WTC11 (cell line): ENCODE data around the gene MRAP. TPM values are rescaled to one million over a fixed set of nuclear protein-coding genes. Genes with fewer than 3 reads are reported as not detected.

Experiments used
- ATAC-seq: fragments of 200-7000 bp; cut with Tn5 transposase; 2 replicates; pipeline ENCODE4 v1.10.0; 2021; ENCODE audit warnings: mild to moderate bottlenecking, moderate library complexity
- CTCF ChIA-PET: fragments of 300-600 bp; sonication (Branson Sonifier 250); formaldehyde crosslinking; loops from one replicate; lab custom pipeline; 2021; ENCODE audit warnings: antibody characterized with exemption; lab: Charles Lee
- POLR2A ChIA-PET: fragments of 350-600 bp; sonication (Branson Sonifier 250); formaldehyde crosslinking; loops from one replicate; lab custom pipeline; 2021; ENCODE audit warnings: antibody characterized with exemption; lab: Charles Lee
- DNase-seq: peaks from one replicate; pipeline ENCODE4 v3.0.0; 2021; ENCODE audit warnings: low spot score
- H3K27ac Mint-ChIP-seq: 2 replicates; pipeline ENCODE4 v1.8.0; 2021; ENCODE audit warnings: mixed read lengths
- H3K27me3 Mint-ChIP-seq: 2 replicates; pipeline ENCODE4 v1.8.0; 2021; ENCODE audit warnings: low read depth, mild to moderate bottlenecking, moderate library complexity, mixed read lengths
- H3K36me3 Mint-ChIP-seq: 2 replicates; pipeline ENCODE4 v1.8.0; 2021; ENCODE audit warnings: mixed read lengths
- H3K4me1 Mint-ChIP-seq: 2 replicates; pipeline ENCODE4 v1.8.0; 2022; ENCODE audit warnings: mixed read lengths
- H3K4me3 Mint-ChIP-seq: 2 replicates; pipeline ENCODE4 v1.8.0; 2021; ENCODE audit warnings: mild to moderate bottlenecking, moderate library complexity, mixed read lengths
- H3K9me3 Mint-ChIP-seq: 2 replicates; pipeline ENCODE4 v1.8.0; 2021; ENCODE audit warnings: mixed read lengths
- CREB1 ChIP-seq: sonication (generic); formaldehyde crosslinking; IDR thresholded peaks from 2 replicates; pipeline ENCODE4 v1.8.0; 2023; ENCODE audit warnings: mild to moderate bottlenecking, missing genetic modification reagents
- FOXJ3 ChIP-seq: sonication (generic); formaldehyde crosslinking; IDR thresholded peaks from 2 replicates; pipeline ENCODE4 v1.9.0; 2021; ENCODE audit warnings: missing genetic modification reagents, mild to moderate bottlenecking, borderline replicate concordance
- FOXK1 ChIP-seq: sonication (generic); formaldehyde crosslinking; IDR thresholded peaks from 2 replicates; pipeline ENCODE4 v1.8.0; 2022; ENCODE audit warnings: mild to moderate bottlenecking, moderate library complexity, missing genetic modification reagents
- OVOL2 ChIP-seq: fragments of 250-450 bp; sonication (Bioruptor Pico); IDR thresholded peaks from 2 replicates; pipeline ENCODE4 v1.9.0; 2021; ENCODE audit warnings: mild to moderate bottlenecking, borderline replicate concordance
- PRRX2 ChIP-seq: fragments of 250-450 bp; sonication (Bioruptor Pico); IDR thresholded peaks from 2 replicates; pipeline ENCODE4 v1.8.0; 2021; ENCODE audit warnings: mild to moderate bottlenecking
- ZNF416 ChIP-seq: fragments of 250-450 bp; sonication (Bioruptor Pico); IDR thresholded peaks from 2 replicates; pipeline ENCODE4 v1.9.0; 2021; ENCODE audit warnings: mild to moderate bottlenecking, inconsistent platforms
- total RNA-seq: library from RNA; stranded (reverse); gene quantifications from 3 replicates; pipeline ENCODE4 v1.2.3, GENCODE V29; 2021
- TF ChIP-seq, protein P1 (sequence below): sonication (generic); formaldehyde crosslinking; IDR thresholded peaks from 2 replicates; pipeline ENCODE4 v1.8.0; 2023; ENCODE audit warnings: missing genetic modification reagents, mild to moderate bottlenecking, borderline replicate concordance
- TF ChIP-seq, protein P2 (sequence below): sonication (generic); formaldehyde crosslinking; IDR thresholded peaks from 2 replicates; pipeline ENCODE4 v1.8.1; 2023; ENCODE audit warnings: mild to moderate bottlenecking, missing genetic modification reagents
- TF ChIP-seq, protein P3 (sequence below): sonication (generic); formaldehyde crosslinking; IDR thresholded peaks from 2 replicates; pipeline ENCODE4 v1.8.1; 2022; ENCODE audit warnings: low read depth, mild to moderate bottlenecking, moderate library complexity, missing genetic modification reagents, borderline replicate concordance
- TF ChIP-seq, protein P4 (sequence below): sonication (generic); formaldehyde crosslinking; IDR thresholded peaks from 2 replicates; pipeline ENCODE4 v1.8.1; 2022; ENCODE audit warnings: mild to moderate bottlenecking, moderate library complexity, missing genetic modification reagents
- TF ChIP-seq, protein P5 (sequence below): sonication (generic); formaldehyde crosslinking; IDR thresholded peaks from 2 replicates; pipeline ENCODE4 v1.8.0; 2023; ENCODE audit warnings: mild to moderate bottlenecking, missing genetic modification reagents
- TF ChIP-seq, protein P6 (sequence below): fragments of 250-450 bp; sonication (Bioruptor Pico); IDR thresholded peaks from 2 replicates; pipeline ENCODE4 v1.9.0; 2021; ENCODE audit warnings: mild to moderate bottlenecking

The MRAP gene
- total RNA-seq, 1 experiment from 2014 or later = not detected

DNA sequence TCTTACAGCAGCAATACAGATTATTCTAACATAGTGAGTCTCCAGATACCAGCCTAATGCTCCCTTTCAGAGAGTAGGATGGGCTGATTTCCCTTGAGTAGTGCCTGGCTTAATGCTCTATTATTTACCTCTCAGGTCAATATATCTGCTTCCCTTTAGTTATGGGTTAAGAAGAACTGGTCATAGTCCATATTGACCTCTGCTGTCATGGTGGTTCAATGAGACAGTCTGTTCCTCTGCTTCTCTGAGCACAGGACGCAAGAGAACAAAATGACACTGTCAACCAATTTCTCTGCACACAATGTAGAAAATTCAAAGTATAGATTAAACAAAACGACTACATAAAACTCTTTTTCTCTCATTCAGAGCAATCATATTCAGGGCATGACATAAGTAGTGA is 2.9 kb downstream of the MRAP start (continued):
- TF ChIP-seq CREB1 (CRISPR knock-in tag) = no peak
- TF ChIP-seq FOXK1 (CRISPR knock-in tag) = no peak
- TF ChIP-seq, protein P1, sequence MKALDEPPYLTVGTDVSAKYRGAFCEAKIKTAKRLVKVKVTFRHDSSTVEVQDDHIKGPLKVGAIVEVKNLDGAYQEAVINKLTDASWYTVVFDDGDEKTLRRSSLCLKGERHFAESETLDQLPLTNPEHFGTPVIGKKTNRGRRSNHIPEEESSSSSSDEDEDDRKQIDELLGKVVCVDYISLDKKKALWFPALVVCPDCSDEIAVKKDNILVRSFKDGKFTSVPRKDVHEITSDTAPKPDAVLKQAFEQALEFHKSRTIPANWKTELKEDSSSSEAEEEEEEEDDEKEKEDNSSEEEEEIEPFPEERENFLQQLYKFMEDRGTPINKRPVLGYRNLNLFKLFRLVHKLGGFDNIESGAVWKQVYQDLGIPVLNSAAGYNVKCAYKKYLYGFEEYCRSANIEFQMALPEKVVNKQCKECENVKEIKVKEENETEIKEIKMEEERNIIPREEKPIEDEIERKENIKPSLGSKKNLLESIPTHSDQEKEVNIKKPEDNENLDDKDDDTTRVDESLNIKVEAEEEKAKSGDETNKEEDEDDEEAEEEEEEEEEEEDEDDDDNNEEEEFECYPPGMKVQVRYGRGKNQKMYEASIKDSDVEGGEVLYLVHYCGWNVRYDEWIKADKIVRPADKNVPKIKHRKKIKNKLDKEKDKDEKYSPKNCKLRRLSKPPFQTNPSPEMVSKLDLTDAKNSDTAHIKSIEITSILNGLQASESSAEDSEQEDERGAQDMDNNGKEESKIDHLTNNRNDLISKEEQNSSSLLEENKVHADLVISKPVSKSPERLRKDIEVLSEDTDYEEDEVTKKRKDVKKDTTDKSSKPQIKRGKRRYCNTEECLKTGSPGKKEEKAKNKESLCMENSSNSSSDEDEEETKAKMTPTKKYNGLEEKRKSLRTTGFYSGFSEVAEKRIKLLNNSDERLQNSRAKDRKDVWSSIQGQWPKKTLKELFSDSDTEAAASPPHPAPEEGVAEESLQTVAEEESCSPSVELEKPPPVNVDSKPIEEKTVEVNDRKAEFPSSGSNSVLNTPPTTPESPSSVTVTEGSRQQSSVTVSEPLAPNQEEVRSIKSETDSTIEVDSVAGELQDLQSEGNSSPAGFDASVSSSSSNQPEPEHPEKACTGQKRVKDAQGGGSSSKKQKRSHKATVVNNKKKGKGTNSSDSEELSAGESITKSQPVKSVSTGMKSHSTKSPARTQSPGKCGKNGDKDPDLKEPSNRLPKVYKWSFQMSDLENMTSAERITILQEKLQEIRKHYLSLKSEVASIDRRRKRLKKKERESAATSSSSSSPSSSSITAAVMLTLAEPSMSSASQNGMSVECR (CRISPR knock-in tag) = no peak

DNA sequence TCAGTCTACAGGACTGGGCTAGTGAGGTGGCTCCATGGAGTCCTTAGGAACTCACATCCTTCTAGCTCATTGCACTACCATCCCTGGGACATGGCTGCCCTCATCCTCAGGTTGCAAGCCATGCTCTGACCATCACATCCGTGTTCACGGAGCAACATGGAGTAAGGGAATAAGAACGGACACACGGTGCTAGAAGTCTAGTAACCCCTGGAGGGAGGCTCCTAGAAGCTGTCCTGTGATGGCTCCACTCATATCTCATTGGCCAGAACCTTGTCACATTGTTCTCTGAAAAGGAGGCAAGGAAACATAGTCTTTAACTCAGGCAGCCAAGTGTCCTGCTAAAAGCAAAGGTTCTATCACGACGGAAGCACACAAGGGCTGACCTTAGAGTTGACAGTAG is 3.9 kb downstream of the MRAP start:
- no peak for DNase-seq
- Mint-ChIP-seq H3K9me3 (0 out of 2 replicates have a peak, but pooled peaks cover 11% of the 10 kb centered on the region), H3K27ac (no peak overlapping the region), H3K36me3 (peaks cover 14% of the 10 kb centered on the region), H3K4me3 (no peak overlapping the region), H3K4me1 (peaks cover 16% of the 10 kb centered on the region), H3K27me3 (no peaks in the 10 kb centered on the region)
- CTCF ChIA-PET = interaction anchor here (0.6 kb wide), 1 partner anchor 18 kb away, joined by 3 read pairs; no protein-coding TSS in a partner anchor
- TF ChIP-seq FOXK1 (CRISPR knock-in tag) (no peak), OVOL2 (CRISPR knock-in tag) (no peak), FOXJ3 (CRISPR knock-in tag) (no peak), ZNF416 (CRISPR knock-in tag) (no peak), PRRX2 (no peak)
- TF ChIP-seq, protein P2, sequence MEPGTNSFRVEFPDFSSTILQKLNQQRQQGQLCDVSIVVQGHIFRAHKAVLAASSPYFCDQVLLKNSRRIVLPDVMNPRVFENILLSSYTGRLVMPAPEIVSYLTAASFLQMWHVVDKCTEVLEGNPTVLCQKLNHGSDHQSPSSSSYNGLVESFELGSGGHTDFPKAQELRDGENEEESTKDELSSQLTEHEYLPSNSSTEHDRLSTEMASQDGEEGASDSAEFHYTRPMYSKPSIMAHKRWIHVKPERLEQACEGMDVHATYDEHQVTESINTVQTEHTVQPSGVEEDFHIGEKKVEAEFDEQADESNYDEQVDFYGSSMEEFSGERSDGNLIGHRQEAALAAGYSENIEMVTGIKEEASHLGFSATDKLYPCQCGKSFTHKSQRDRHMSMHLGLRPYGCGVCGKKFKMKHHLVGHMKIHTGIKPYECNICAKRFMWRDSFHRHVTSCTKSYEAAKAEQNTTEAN = no peak
- TF ChIP-seq, protein P3, sequence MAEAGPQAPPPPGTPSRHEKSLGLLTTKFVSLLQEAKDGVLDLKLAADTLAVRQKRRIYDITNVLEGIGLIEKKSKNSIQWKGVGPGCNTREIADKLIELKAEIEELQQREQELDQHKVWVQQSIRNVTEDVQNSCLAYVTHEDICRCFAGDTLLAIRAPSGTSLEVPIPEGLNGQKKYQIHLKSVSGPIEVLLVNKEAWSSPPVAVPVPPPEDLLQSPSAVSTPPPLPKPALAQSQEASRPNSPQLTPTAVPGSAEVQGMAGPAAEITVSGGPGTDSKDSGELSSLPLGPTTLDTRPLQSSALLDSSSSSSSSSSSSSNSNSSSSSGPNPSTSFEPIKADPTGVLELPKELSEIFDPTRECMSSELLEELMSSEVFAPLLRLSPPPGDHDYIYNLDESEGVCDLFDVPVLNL (CRISPR knock-in tag) = no peak
- TF ChIP-seq, protein P4, sequence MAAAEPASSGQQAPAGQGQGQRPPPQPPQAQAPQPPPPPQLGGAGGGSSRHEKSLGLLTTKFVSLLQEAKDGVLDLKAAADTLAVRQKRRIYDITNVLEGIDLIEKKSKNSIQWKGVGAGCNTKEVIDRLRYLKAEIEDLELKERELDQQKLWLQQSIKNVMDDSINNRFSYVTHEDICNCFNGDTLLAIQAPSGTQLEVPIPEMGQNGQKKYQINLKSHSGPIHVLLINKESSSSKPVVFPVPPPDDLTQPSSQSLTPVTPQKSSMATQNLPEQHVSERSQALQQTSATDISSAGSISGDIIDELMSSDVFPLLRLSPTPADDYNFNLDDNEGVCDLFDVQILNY (CRISPR knock-in tag) = no peak
- TF ChIP-seq, protein P5, sequence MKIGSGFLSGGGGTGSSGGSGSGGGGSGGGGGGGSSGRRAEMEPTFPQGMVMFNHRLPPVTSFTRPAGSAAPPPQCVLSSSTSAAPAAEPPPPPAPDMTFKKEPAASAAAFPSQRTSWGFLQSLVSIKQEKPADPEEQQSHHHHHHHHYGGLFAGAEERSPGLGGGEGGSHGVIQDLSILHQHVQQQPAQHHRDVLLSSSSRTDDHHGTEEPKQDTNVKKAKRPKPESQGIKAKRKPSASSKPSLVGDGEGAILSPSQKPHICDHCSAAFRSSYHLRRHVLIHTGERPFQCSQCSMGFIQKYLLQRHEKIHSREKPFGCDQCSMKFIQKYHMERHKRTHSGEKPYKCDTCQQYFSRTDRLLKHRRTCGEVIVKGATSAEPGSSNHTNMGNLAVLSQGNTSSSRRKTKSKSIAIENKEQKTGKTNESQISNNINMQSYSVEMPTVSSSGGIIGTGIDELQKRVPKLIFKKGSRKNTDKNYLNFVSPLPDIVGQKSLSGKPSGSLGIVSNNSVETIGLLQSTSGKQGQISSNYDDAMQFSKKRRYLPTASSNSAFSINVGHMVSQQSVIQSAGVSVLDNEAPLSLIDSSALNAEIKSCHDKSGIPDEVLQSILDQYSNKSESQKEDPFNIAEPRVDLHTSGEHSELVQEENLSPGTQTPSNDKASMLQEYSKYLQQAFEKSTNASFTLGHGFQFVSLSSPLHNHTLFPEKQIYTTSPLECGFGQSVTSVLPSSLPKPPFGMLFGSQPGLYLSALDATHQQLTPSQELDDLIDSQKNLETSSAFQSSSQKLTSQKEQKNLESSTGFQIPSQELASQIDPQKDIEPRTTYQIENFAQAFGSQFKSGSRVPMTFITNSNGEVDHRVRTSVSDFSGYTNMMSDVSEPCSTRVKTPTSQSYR (CRISPR knock-in tag) = no peak
- no peak for ATAC-seq
- POLR2A ChIA-PET = interaction anchor here (0.6 to 0.7 kb wide), 2 partner anchors 30 to 421 kb away, joined by 3 to 5 read pairs; no protein-coding TSS in a partner anchor

DNA sequence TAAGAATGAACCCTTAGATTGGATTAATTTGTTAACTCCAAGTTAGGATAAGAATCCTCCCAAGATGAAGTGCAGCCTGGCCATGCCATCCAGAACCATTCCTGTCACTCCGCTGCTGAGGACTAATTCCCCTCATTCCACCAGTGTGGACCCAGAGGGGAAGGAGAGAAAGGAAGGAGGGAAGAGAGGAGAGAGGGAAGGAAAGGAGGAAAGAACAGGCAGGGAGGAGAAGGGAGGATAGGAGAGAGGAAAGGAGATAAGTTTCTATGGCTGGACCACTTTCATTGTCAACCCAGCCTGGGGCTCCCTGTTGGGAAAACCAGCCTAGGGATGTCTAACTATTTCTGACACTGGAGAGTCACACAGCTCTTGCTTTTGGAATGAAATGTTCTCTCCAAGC is 4.7 kb downstream of the MRAP start:
- Mint-ChIP-seq H3K4me3 (no peak overlapping the region), H3K27me3 (no peaks in the 10 kb centered on the region), H3K9me3 (0 out of 2 replicates have a peak, but pooled peaks cover 11% of the 10 kb centered on the region), H3K36me3 (peaks cover 16% of the 10 kb centered on the region), H3K4me1 (peaks cover 16% of the 10 kb centered on the region), H3K27ac (no peak overlapping the region)
- DNase-seq (no peak), ATAC-seq (no peak)
- ChIA-PET CTCF (interaction anchor here (0.5 kb wide), 1 partner anchor 208 kb away, joined by 3 read pairs; no protein-coding TSS in a partner anchor), POLR2A (interaction anchor here (0.6 to 0.7 kb wide), 2 partner anchors 29 to 422 kb away, joined by 3 to 5 read pairs; no protein-coding TSS in a partner anchor)
- TF ChIP-seq, protein P6, sequence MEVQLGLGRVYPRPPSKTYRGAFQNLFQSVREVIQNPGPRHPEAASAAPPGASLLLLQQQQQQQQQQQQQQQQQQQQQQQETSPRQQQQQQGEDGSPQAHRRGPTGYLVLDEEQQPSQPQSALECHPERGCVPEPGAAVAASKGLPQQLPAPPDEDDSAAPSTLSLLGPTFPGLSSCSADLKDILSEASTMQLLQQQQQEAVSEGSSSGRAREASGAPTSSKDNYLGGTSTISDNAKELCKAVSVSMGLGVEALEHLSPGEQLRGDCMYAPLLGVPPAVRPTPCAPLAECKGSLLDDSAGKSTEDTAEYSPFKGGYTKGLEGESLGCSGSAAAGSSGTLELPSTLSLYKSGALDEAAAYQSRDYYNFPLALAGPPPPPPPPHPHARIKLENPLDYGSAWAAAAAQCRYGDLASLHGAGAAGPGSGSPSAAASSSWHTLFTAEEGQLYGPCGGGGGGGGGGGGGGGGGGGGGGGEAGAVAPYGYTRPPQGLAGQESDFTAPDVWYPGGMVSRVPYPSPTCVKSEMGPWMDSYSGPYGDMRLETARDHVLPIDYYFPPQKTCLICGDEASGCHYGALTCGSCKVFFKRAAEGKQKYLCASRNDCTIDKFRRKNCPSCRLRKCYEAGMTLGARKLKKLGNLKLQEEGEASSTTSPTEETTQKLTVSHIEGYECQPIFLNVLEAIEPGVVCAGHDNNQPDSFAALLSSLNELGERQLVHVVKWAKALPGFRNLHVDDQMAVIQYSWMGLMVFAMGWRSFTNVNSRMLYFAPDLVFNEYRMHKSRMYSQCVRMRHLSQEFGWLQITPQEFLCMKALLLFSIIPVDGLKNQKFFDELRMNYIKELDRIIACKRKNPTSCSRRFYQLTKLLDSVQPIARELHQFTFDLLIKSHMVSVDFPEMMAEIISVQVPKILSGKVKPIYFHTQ = no peak
- TF ChIP-seq, protein P1 (CRISPR knock-in tag) = no peak
